ENCODE results near the gene TOP3A. TPM values are rescaled to one million over a fixed set of nuclear protein-coding genes. Genes with fewer than 3 reads are reported as not detected.

Gene TOP3A
- total and polyA plus RNA-seq, 12 donors, result 8.2 to 15.6 (median 12.4) TPM

- H3K27me3 ChIP-seq, result no peaks in the 10 kb centered on the region
- 92 to 94% methylated on average over 18 of the region's 18 CpGs for WGBS, 2 donors
- TF ChIP-seq CTCF (IDR thresholded peaks at IDR 0.05), result no peak
- peaks cover 0 to 5% (median 0%) of the 10 kb centered on the region in 9 donors for H3K4me1 ChIP-seq
- no peak overlapping the region for H3K4me3 ChIP-seq
- no peak for ATAC-seq
- H3K27ac ChIP-seq, result no peak overlapping the region
- no peak for DNase-seq
- H3K9me3 ChIP-seq, result no peaks in the 10 kb centered on the region
- peaks cover 0 to 97% (median 4%) of the 10 kb centered on the region in 9 donors for H3K36me3 ChIP-seq
- intact Hi-C loops (cut with DNase I), result no loop called here
Measured at GRCh38 chr17:18238299-18238698, 76.5 kb downstream of the TOP3A start.

DNA sequence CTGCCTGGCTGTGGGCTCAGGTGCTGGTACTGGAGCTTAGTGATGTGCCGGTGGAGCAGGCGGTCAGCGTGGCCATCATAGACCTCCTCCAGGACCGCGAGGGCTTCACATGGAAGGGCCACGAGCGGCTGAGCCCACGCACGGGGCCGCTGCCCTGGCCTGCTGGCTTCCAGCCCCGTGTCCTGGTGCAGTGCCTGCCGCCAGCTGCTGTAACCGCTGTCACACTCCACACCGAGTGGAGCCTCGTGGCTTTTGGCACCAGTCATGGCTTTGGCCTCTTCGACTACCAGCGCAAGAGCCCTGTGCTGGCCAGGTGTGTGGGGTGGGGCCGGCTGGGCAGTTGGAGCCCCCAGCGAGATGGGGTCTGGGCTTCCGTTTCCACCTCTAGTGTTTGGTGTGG is 77.3 kb downstream of the TOP3A start:
- Histone ChIP-seq H3K4me3 (no peak overlapping the region), H3K36me3 (peaks cover 0 to 97% (median 4%) of the 10 kb centered on the region in 9 donors), H3K4me1 (peaks cover 0 to 5% (median 0%) of the 10 kb centered on the region in 9 donors), H3K27me3 (no peaks in the 10 kb centered on the region), H3K27ac (no peak overlapping the region), H3K9me3 (no peaks in the 10 kb centered on the region)
- WGBS, 2 donors, result 92% methylated on average over 20 of the region's 20 CpGs
- DNase-seq (no peak), ATAC-seq (no peak)
- no peak for TF ChIP-seq CTCF (IDR thresholded peaks at IDR 0.05)
- intact Hi-C loops (cut with DNase I), result no loop called here

DNA sequence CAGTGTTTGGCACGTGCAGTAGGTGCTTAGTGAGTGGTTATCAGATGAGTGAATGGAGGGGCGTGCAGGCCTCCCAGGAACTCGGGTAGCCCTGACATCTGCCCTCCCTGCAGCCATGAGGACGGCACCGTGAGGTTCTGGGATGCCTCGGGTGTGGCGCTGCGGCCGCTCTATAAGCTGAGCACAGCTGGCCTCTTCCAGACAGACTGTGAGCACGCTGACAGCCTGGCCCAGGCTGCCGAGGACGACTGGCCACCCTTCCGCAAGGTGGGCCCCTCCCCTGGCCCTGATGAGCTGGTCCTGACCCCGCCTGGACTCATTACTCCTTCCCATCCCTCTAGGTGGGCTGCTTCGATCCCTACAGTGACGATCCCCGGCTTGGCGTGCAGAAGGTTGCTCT is 78.3 kb downstream of the TOP3A start:
- peaks cover 0 to 5% (median 0%) of the 10 kb centered on the region in 9 donors for H3K4me1 ChIP-seq
- H3K36me3 ChIP-seq, result peaks cover 0 to 93% (median 4%) of the 10 kb centered on the region in 9 donors
- H3K4me3 ChIP-seq, result no peak overlapping the region
- H3K9me3 ChIP-seq, result no peaks in the 10 kb centered on the region
- intact Hi-C loops (cut with DNase I), result no loop called here
- WGBS, 2 donors, result 92 to 93% methylated on average over 18 of the region's 18 CpGs
- no peaks in the 10 kb centered on the region for H3K27me3 ChIP-seq
- H3K27ac ChIP-seq, result no peak overlapping the region
- DNase-seq (no peak), ATAC-seq (no peak)
- no peak for TF ChIP-seq CTCF (IDR thresholded peaks at IDR 0.05)

DNA sequence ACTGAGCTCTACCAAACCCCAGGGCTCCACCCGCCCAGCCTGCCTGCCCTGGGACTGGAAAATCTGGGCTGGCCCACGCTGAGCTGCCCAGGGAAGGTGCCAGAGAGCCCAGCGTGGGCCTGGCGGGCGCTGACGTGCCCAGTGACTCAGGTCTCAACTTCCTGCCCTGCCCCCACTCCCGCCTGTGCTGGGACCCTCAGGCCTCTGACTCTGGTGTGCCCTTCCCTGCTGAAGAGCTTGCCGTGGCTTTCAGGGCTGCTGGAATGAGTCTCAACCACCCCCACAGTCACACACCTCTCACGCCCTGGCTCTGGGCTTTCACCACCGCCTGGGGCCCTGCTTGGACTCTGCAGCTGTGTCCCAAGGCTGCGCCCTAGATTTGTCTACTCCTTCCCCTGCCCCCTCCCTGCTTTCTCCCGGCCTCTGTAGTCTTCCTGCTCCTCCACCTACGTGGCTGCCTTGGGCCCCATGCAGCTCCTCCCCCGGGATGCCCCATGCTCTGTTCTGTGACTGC is 79.0 kb downstream of the TOP3A start:
- no peak for DNase-seq
- no peaks in the 10 kb centered on the region for H3K27me3 ChIP-seq
- TF ChIP-seq CTCF (IDR thresholded peaks at IDR 0.05), result no peak
- H3K9me3 ChIP-seq, result no peaks in the 10 kb centered on the region
- ATAC-seq, result no peak
- WGBS, 2 donors, result 80 to 82% methylated on average over 14 of the region's 14 CpGs
- intact Hi-C loops (cut with DNase I), result no loop called here
- peaks cover 0 to 86% (median 4%) of the 10 kb centered on the region in 9 donors for H3K36me3 ChIP-seq
- no peak overlapping the region for H3K4me3 ChIP-seq
- H3K4me1 ChIP-seq, result peaks cover 0 to 5% (median 0%) of the 10 kb centered on the region in 9 donors
- H3K27ac ChIP-seq, result no peak overlapping the region
